CD14-positive monocyte (primary cell): Measurements from ENCODE around the gene MTSS2. TPM values are rescaled to one million over a fixed set of nuclear protein-coding genes. Genes with fewer than 3 reads are reported as not detected.

Experiments used
- DNase-seq, 3 donors: peaks; one replicate each; pipeline ENCODE4 v3.0.0-alpha.2; 2011 to 2022
- H2AFZ ChIP-seq: 2 replicates; pipeline ENCODE4 v1.6.0; 2012; ENCODE audit warnings: mild to moderate bottlenecking, low read depth, low read length, inconsistent platforms; ENCODE audit not compliant: insufficient read depth, poor library complexity, severe bottlenecking
- H3K27ac ChIP-seq, 2 donors: 1 replicate in 1 of 2; 2 replicates in 1 of 2; pipeline ENCODE4 v1.5.1; 2012 to 2013; ENCODE audit warnings: low read length in 2 of 2, control low read depth in 1 of 2, inconsistent platforms in 1 of 2, low read depth in 1 of 2, mild to moderate bottlenecking in 1 of 2
- H3K27me3 ChIP-seq, 2 donors: one replicate each; pipeline versions ENCODE4 v1.6.0 to v1.6.1; 2011 to 2013; ENCODE audit warnings: low read length in 2 of 2; ENCODE audit not compliant: control insufficient read depth in 2 of 2, insufficient read depth in 2 of 2
- H3K36me3 ChIP-seq, 2 donors: replicated peaks in 1 of 2; 1 replicate in 1 of 2; 2 replicates in 1 of 2; pipeline versions ENCODE4 v1.5.1 to v1.6.1; 2012 to 2013; ENCODE audit warnings: low read length in 2 of 2, control low read depth in 1 of 2, inconsistent platforms in 1 of 2, mild to moderate bottlenecking in 1 of 2; ENCODE audit not compliant: insufficient read depth in 2 of 2, control insufficient read depth in 1 of 2
- H3K4me1 ChIP-seq, 2 donors: 1 replicate in 1 of 2; 2 replicates in 1 of 2; pipeline versions ENCODE4 v1.5.1 to v1.6.1; 2012 to 2013; ENCODE audit warnings: low read length in 2 of 2, control low read depth in 1 of 2, inconsistent platforms in 1 of 2, mild to moderate bottlenecking in 1 of 2, moderate library complexity in 1 of 2; ENCODE audit not compliant: insufficient read depth in 2 of 2, control insufficient read depth in 1 of 2
- H3K4me2 ChIP-seq: replicated peaks from 2 replicates; pipeline ENCODE3; 2012; ENCODE audit warnings: low read length, moderate library complexity, mild to moderate bottlenecking; ENCODE audit not compliant: poor library complexity, severe bottlenecking; ENCODE audit errors: extremely low read depth
- H3K4me3 ChIP-seq, 3 experiments: fragments of 200-600 bp in 1 of 3; sonication (generic) in 1 of 3; replicated peaks in 1 of 3; 1 replicate in 2 of 3; 2 replicates in 1 of 3; pipeline ENCODE4 v1.5.1; 2011 to 2013; ENCODE audit warnings: low read length in 3 of 3, mild to moderate bottlenecking in 3 of 3, control low read depth in 2 of 3, low read depth in 2 of 3, inconsistent platforms in 1 of 3, moderate library complexity in 1 of 3
- H3K79me2 ChIP-seq: 2 replicates; pipeline ENCODE4 v1.6.0; 2012; ENCODE audit warnings: mild to moderate bottlenecking, control low read depth, inconsistent platforms, low read length, moderate library complexity; ENCODE audit not compliant: insufficient read depth
- H3K9ac ChIP-seq: 2 replicates; pipeline ENCODE4 v1.6.0; 2017; ENCODE audit warnings: low read length, mild to moderate bottlenecking; ENCODE audit not compliant: insufficient read depth, poor library complexity, severe bottlenecking
- H3K9me3 ChIP-seq, 2 donors: replicated peaks in 1 of 2; 1 replicate in 1 of 2; 2 replicates in 1 of 2; pipeline versions ENCODE4 v1.5.1 to v1.6.1; 2012 to 2013; ENCODE audit warnings: low read length in 2 of 2, control low read depth in 1 of 2; ENCODE audit not compliant: control insufficient read depth in 1 of 2, insufficient read depth in 1 of 2
- H4K20me1 ChIP-seq: 2 replicates; pipeline ENCODE4 v1.6.0; 2012; ENCODE audit warnings: mild to moderate bottlenecking, low read length, control low read depth, moderate library complexity; ENCODE audit not compliant: insufficient read depth
- H3K27ac Mint-ChIP-seq, 7 donors: one replicate each; pipeline ENCODE4 v1.8.0; 2020; ENCODE audit warnings: mild to moderate bottlenecking in 7 of 7, mixed read lengths in 7 of 7, moderate library complexity in 6 of 7, inconsistent platforms in 2 of 7
- H3K27me3 Mint-ChIP-seq, 3 donors: one replicate each; pipeline ENCODE4 v1.8.0; 2021 to 2022; ENCODE audit warnings: low read depth in 3 of 3, mild to moderate bottlenecking in 3 of 3, mixed read lengths in 3 of 3, moderate library complexity in 3 of 3, inconsistent platforms in 1 of 3
- H3K36me3 Mint-ChIP-seq, 2 donors: one replicate each; pipeline ENCODE4 v1.8.0; 2020; ENCODE audit warnings: mixed read lengths in 2 of 2, inconsistent platforms in 1 of 2, mild to moderate bottlenecking in 1 of 2
- H3K4me1 Mint-ChIP-seq: one replicate; pipeline ENCODE4 v1.8.0; 2020; ENCODE audit warnings: mild to moderate bottlenecking, mixed read lengths
- H3K4me3 Mint-ChIP-seq, 2 donors: one replicate each; pipeline ENCODE4 v1.8.0; 2020; ENCODE audit warnings: mild to moderate bottlenecking in 2 of 2, mixed read lengths in 2 of 2, moderate library complexity in 1 of 2
- H3K9me3 Mint-ChIP-seq, 7 donors: one replicate each; pipeline ENCODE4 v1.8.0; 2020 to 2022; ENCODE audit warnings: mixed read lengths in 7 of 7, mild to moderate bottlenecking in 6 of 7, moderate library complexity in 6 of 7, inconsistent platforms in 2 of 7
- CTCF ChIP-seq: fragments of 200-600 bp; IDR thresholded peaks from one replicate; pipeline ENCODE4 v1.8.0; 2022; ENCODE audit warnings: antibody characterized with exemption, mild to moderate bottlenecking
- WGBS: methylation state at CpG from one replicate; pipeline ENCODE4 v1.1.5; 2013; ENCODE audit warnings: missing lambda C conversion rate; ENCODE audit not compliant: insufficient coverage; 5-methylcytosine and 5-hydroxymethylcytosine counted together
- intact Hi-C, 2 donors: fragments of 100-400 bp; cut with micrococcal nuclease; formaldehyde crosslinking; loops; one replicate each; pipeline versions ENCODE4 v1.15.0 to v1.15.1; 2023
- polyA plus RNA-seq, 3 donors: library from polyadenylated mRNA; depleted of rRNA in 1 of 3; unstranded in 2 of 3; stranded (reverse) in 1 of 3; fragments of 300-500 nt in 2 of 3; fragments of >200 nt in 1 of 3; fragmentation: Illumina TruSeq in 2 of 3; gene quantifications; 1 replicate in 2 of 3; 2 replicates in 1 of 3; pipeline ENCODE4 v1.2.3, GENCODE V29; 2012 to 2021

The MTSS2 gene
- polyA plus RNA-seq, 3 donors: 1.5 TPM; not detected in 2

GRCh38 chr16:70657956-70658355 is 27.9 kb downstream of the MTSS2 start:
- intact Hi-C loops: loop anchor here in 1 of 2 donors (10.0 kb wide), 2 partner anchors 153 to 493 kb away; no protein-coding TSS in a partner anchor
- peaks cover 4% of the 10 kb centered on the region in 2 donors for H3K4me1 ChIP-seq
- Mint-ChIP-seq H3K4me1 (peaks cover 8% of the 10 kb centered on the region), H3K27ac (peak overlapping the region in 2 of 7 donors; percentile 19 to 20), H3K4me3 (no peak overlapping the region), H3K27me3 (peaks cover 1 to 2% (median 2%) of the 10 kb centered on the region in 3 donors), H3K9me3 (no peaks in the 10 kb centered on the region), H3K36me3 (no peaks in the 10 kb centered on the region)
- 91% methylated on average over 7 of the region's 7 CpGs for WGBS
- H3K36me3 ChIP-seq: no peaks in the 10 kb centered on the region
- H4K20me1 ChIP-seq: no peaks in the 10 kb centered on the region
- H3K4me3 ChIP-seq: no peak overlapping the region
- no peak overlapping the region for H2AFZ ChIP-seq
- H3K27me3 ChIP-seq: no peaks in the 10 kb centered on the region
- H3K79me2 ChIP-seq: no peaks in the 10 kb centered on the region
- H3K9me3 ChIP-seq: no peaks in the 10 kb centered on the region
- no peak for DNase-seq
- no peak overlapping the region for H3K9ac ChIP-seq
- TF ChIP-seq CTCF: no peak
- no peak overlapping the region for H3K4me2 ChIP-seq
- no peak overlapping the region for H3K27ac ChIP-seq

GRCh38 chr16:70656712-70657263 is 29.1 kb downstream of the MTSS2 start:
- no peak for TF ChIP-seq CTCF
- Histone ChIP-seq H3K36me3 (no peaks in the 10 kb centered on the region), H3K4me1 (peaks cover 4% of the 10 kb centered on the region in 2 donors), H3K9me3 (no peaks in the 10 kb centered on the region), H3K79me2 (no peaks in the 10 kb centered on the region), H3K27me3 (no peaks in the 10 kb centered on the region), H3K27ac (no peak overlapping the region), H3K4me3 (no peak overlapping the region), H4K20me1 (no peaks in the 10 kb centered on the region), H3K9ac (no peak overlapping the region), H2AFZ (no peak overlapping the region), H3K4me2 (no peak overlapping the region)
- H3K27me3 Mint-ChIP-seq: peaks cover under 1 to 3% (median 2%) of the 10 kb centered on the region in 3 donors
- H3K27ac Mint-ChIP-seq: no peak overlapping the region
- no peak for DNase-seq
- H3K4me1 Mint-ChIP-seq: peaks cover 8% of the 10 kb centered on the region
- no peak overlapping the region for H3K4me3 Mint-ChIP-seq
- H3K36me3 Mint-ChIP-seq: no peaks in the 10 kb centered on the region
- intact Hi-C loops: loop anchor here in 1 of 2 donors (10.0 kb wide), 2 partner anchors 152 to 492 kb away; no protein-coding TSS in a partner anchor
- no peaks in the 10 kb centered on the region for H3K9me3 Mint-ChIP-seq
- 81% methylated on average over 22 of the region's 22 CpGs for WGBS
